UCSD-AML1 (cell line): Measurements from ENCODE around the gene HRH4.

Experiments used
- DNase-seq: peaks from one replicate; lab custom pipeline; 2025; ENCODE audit not compliant: unreplicated experiment; lab: John Stamatoyannopoulos, UW

HRH4 gene, protein sequence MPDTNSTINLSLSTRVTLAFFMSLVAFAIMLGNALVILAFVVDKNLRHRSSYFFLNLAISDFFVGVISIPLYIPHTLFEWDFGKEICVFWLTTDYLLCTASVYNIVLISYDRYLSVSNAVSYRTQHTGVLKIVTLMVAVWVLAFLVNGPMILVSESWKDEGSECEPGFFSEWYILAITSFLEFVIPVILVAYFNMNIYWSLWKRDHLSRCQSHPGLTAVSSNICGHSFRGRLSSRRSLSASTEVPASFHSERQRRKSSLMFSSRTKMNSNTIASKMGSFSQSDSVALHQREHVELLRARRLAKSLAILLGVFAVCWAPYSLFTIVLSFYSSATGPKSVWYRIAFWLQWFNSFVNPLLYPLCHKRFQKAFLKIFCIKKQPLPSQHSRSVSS

DNA sequence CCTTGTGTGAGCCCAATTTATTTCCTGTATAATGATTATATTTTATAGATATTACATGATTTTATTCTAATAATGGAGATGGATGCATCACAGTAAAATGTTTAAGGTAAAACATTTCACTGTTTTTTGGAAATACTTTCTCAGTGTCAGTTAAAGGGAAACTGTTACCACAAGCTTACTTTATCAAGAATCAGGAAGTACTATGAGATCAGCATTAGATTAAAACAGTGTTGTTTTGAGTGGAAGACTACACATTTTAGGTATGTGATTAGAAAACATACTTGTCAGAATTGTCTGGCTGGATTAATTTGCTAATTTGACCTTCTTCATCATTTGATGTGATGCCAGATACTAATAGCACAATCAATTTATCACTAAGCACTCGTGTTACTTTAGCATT lies at the start of gene HRH4:
TSS of gene HRH4 (plus strand) at position 250 of the 400 bp plus-strand sequence. CDS start at position 342, 92 bp downstream.
- no peak for DNase-seq

DNA sequence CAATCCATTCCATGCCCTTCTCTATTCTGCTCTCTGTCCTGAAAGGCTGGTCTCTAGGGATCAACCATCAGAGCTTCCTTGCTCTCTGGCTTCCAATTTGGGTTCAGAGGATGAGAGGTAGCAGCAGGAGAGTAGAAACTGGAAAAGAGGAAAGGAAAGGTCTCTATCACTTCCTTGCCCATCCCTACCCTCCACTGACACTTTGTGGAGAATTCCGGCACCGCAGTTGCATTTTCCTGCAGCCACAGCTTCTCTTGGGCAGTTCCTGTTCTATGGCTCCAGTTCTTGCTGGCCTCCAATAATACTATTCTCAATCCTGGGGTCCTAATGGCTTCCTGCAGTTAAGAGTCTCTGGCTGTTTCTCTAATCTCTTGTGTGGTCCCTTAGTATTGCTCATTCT lies 47.3 kb upstream of the HRH4 start:
- no peak for DNase-seq

GRCh38 chr18:24414349-24415003 lies 46.0 kb upstream of the HRH4 start:
- DNase-seq = no peak

DNA sequence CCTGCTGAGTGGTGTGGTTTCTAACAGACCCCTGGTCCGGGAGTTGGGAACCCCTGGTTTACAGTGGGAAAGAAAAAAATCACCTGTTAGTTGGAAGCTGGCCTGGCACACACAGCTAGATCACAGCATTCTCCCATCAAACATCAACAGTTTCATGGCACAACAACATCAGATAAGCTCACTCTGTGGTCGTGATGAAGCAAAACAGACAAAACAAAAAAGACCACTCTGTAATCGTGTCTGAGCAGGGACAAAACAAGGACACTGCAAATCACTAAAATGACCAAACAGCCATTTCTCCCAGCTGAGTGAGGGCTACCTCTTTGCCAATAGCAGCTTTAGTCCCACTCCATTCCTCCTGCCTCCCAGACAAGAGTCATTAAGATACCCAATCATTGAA lies 43.0 kb upstream of the HRH4 start:
- DNase-seq = no peak

DNA sequence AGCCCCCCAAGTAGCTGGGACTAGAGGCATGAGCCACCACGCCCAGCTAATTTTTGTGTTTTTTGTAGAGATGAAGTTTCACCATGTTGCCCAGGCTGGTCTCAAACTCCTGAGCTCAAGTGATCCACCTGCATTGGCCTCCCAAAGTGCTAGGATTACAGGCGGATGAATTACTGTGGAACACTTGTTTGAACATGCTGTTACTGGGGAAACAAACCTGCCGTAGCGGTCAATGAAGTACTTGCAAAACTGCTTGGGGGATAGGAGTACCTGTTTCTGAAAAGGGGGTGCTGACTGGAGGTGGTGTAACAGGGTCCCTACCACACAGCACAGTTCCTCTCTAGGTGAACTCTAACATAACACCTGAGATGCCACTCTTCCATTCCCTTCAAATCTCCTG lies 39.9 kb upstream of the HRH4 start:
- DNase-seq = no peak

DNA sequence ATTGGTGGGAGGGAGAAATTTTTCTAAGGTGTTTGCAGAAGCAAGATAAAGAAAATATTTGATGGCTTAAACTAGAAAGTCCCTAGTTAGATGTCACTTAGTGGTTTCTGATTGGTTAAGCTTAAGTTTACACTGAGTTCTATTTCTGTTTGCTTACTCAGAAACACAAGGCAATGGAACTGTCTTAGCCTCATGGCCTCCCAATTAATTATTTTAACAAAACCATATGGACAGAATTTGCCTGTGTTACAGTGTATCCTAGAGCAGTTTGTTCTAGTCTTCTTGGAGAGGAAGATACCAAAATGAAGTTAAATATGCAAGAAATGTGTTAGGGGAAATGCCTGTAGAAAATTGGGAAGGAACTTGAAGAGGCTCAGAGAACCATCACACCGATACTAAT lies 38.6 kb upstream of the HRH4 start:
- DNase-seq = no peak

DNA sequence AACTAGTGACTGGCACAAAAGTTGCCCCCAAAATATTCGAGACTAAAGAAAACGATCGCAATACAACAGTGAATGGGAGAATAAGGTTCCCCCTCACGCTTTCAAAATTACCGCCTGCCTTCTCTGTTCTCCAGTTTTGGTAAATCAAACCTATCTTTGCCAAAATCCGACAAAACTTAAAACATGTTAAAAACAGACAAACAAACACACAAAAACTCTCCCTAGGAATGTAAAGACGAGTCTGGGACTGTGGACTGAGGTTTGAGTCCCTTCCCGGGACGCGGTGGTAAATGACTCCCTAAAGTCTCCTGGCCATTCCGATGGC lies 34.4 kb upstream of the HRH4 start:
- no peak for DNase-seq

GRCh38 chr18:24426398-24427294 lies 33.8 kb upstream of the HRH4 start, which contains the start of gene IMPACT:
Gene IMPACT (plus strand): TSS chr18:24426670. CDS start chr18:24426757, 87 bp downstream.
- peak; percentile 79 for DNase-seq

- no peak for DNase-seq
Measured at GRCh38 chr18:24427484-24427883, 33.0 kb upstream of the HRH4 start.

DNA sequence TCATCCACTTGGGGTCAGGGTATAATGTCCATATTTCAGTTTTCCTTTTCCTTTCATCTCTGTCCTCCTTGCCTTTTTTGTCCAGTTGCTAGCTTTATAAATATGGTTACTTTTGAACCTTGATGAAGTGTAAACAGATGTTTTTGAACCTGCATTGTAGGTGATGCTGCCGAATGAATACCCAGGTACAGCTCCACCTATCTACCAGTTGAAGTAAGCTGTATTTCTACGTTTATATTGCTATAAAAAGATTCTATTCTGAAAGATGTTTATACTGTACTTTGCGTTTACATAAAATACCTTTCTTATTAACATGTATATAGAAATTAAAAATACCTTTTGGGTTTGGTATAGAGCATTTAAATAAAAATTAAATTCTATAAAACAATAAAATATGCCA lies 31.7 kb upstream of the HRH4 start:
- DNase-seq = no peak

- no peak for DNase-seq
Measured at GRCh38 chr18:24429188-24429587, 31.2 kb upstream of the HRH4 start.

DNA sequence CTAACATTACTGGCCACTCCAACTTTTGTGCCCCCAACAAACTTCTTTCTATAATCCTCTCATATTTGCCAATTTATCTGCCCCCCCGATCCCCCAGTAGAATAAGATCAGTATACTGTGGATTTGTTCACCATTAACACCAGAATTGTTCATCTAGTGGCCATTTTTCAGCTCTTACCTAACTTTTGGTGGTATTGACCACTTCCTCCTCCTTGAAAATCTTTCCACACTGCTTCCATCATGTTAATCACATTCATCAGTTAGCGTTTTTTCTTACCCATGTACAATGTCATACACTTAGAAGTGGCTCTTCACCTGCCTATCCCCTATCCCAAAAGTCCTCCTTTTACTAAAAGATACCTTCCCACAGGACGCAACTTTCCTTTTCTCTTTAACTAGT lies 27.8 kb upstream of the HRH4 start:
- DNase-seq = no peak

GRCh38 chr18:24436939-24437338 lies 23.5 kb upstream of the HRH4 start:
- DNase-seq = no peak

GRCh38 chr18:24443870-24444269 lies 16.6 kb upstream of the HRH4 start:
- no peak for DNase-seq

- DNase-seq = no peak
Measured at GRCh38 chr18:24446453-24446852, 14.0 kb upstream of the HRH4 start.

DNA sequence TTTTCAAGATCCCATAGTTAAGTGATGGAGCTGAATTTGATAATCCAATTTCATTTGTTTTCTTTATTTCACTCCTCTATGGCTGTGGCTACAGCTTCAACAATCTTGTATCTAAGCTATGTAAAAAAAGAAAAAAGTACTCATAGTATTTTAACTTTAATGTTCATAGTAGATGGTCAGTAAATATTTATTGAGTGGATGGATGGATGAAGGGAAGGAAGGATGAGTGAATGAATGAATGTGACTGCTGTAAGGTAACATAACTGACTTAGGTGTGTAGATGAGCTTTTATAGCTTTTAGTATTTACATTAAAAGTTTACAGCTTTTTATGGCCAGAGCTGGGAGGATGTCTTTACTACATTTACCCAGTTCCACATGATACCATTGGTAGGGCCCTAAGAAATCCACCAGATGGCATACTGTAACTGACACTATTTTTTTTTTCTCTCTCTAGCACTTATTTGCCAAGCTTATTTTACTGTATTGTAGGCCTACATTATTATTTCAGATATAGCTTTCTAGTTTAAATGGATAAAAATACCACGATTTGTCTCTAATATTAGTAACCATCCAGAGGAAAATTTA lies 13.4 kb upstream of the HRH4 start:
- DNase-seq = no peak

DNA sequence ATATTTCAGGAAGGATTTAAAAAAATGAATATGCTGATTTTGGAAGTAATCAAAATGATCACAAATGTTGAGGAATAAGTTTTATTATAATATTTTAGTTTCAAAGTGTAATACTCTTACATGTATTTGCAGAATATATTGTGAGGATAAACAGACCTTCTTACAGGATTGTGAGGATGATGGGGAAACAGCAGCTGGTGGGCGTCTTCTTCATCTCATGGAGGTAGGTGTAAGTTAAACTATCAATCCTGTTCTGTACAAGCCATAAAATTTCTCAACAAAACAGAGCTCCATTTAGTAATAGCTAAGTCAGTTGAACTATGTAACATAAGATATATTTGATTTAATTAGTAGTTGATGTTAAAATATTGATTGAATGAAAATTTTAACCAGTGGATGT lies 12.5 kb upstream of the HRH4 start:
- DNase-seq = no peak

GRCh38 chr18:24456549-24456948 lies 3.9 kb upstream of the HRH4 start:
- DNase-seq = no peak

DNA sequence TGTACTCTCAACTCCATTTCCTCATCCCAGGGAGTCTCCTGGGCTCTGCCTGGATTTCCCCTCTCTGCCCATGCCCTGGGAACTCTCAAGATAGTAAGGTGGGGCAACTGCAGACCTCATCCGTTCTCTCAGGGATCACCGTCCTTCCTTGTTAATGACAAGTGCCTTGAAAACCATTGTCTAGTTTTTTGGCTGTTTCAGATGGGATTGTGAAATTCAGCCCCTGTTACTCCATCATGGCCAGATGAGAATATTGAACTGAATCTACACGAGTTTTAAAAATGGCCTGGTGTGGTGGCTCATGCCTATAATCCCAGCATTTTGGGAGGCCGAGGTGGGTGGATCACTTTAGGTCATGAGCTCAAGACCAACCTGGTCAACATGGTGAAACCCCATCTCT lies 665 bp upstream of the HRH4 start:
- DNase-seq = no peak

DNA sequence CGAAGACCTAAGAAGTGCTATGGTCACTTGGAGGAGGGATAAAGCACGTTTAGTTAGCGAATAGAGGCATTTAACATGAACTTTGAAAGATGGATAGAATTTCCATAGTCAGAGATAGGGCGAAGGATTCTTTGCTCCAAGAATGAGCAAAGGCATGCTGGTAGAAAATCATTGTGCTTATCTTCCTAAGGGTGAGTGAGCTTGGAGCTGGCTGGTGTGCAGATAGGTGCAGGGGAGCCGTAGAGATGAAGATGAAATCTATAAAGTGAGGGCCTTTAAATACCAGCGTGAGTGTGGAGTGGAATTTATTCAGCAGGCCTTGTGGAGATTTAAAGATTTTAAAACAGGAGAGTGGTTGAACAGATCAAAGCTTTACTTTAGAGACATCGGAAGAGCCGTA lies 1.6 kb downstream of the HRH4 start:
- no peak for DNase-seq
